ENCODE measurements around the gene SVIL.

DNA sequence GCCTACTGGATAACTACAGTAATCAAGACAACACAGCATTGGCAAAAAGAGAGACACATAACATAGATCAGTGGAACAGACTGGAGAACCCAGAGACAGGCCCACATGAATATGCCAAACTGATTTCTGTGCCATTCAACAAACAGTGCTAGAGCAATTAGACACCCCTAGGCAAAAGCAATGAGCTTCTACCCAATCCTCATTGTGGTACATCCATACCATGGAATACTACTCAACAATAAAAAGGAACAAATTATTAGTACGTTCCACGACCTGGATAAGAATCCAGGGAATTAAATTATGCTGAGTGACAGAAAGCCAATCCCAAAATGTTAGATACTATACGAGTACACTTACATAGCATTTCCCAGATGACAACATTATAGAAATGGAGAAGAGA is 2.8 kb upstream of the SVIL start:
- TF ChIP-seq YY1 (IDR thresholded peaks at IDR 0.05; ENCODE audit: insufficient read depth, insufficient read length) (no peak), SUZ12 (IDR thresholded peaks at IDR 0.05; ENCODE audit: extremely low read depth, insufficient read depth, insufficient read length) (no peak)
